Activated T-cell treated with anti-CD3 and anti-CD28 coated beads for 24 hours (primary cell): ENCODE results near the gene PACRG.

Source experiments
- DNase-seq: peaks from one replicate; pipeline ENCODE4 v3.0.0-alpha.2; 2020; ENCODE audit warnings: low read depth

Gene PACRG

DNA sequence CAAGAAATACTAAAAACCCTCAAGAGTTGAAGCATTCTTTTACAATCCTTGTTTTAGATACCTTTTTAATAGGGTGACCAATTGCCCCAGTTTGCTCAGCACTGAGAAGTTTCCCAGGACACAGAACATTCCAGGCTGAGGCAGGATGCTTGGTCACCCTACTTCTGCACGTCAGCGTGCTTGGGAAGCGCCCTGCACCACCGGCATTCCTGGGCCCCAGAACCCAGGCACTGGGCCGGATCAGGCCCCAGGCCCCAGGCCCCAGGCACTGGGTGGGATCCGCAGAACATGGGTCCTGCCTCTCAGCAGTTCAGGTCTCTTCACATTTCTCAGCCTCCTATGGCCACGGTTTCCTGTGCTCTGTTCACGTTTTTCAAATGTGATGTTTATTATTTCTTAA lies 472.9 kb downstream of the PACRG start:
- no peak for DNase-seq

DNA sequence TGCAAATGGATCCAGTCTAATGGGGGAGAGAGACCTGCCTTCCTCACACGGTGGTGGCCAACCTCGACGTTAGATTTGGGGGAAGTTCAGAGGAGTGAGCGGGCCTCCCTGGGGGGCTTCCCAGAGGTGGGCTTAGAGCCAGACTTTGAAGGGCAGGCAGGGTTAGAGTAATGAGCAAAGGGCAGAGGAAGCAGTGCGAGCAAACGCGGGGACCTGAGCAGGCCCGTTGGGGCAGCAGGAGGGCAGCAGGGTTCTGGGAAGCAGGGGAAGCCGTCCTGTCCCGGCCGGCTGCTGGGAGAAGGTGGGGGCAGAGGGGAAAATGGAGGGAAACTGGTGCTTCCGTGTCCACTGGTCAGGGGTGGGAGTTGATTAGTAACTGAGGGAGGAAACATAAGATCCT lies 474.1 kb downstream of the PACRG start:
- no peak for DNase-seq

DNA sequence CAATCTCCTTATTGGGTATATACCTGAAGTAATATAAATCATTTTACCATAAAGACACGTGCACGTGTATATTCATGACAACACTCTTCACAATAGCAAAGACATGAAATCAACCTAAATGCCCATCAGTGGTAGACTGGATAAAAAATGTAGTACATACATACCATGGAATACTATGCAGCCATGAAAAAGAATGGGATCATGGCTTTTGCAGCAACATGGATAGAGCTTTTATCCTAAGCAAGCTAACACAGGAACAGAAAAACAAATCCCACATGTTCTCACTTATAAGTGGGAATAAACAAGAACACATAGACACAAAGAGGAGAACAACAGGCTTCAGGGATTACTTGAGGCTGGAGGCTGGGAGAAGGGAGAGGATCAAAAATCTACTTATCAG lies 478.4 kb downstream of the PACRG start:
- no peak for DNase-seq

DNA sequence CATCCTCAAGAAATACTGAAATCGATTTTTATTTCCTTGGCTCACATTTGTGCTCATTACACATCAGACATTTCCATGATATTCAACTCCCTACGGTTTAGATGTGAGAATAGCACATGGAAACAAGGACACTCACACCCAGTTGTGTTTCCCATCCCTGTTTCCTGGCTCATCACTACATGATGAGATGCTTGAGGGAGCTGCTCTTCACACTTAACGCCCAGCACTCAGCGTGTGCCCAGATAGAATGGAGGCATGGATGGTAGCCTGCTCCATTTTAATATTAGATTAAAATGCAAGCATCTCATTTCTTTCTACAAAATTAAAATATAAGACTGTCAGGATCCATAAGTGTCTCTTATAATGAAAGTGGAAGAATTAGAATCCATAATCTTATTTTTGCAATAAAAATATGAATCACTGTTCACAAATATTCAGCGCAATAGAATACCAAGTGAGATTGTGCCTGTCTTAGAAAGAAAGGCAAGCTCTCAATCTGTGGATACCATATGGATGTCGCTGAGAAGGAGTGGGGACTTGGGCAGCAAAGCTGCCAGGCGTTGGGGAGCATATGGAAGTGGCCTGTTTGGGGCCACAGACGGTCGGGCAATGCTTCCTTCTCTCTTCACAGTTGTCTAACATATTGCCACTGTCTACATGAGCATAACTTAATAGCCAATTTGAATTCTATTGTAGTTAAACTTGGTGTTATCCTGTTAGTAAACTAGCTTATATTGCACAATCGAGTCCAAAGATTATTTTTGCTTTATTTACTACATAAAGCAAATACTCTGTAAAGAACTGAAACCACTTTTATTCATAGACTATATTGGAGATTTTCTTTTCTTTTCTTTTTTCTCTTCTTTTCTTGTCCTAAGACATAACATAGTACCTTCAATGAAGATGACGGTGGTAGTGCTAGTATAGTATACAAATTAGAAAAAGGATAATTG lies 479.9 kb downstream of the PACRG start:
- no peak for DNase-seq

DNA sequence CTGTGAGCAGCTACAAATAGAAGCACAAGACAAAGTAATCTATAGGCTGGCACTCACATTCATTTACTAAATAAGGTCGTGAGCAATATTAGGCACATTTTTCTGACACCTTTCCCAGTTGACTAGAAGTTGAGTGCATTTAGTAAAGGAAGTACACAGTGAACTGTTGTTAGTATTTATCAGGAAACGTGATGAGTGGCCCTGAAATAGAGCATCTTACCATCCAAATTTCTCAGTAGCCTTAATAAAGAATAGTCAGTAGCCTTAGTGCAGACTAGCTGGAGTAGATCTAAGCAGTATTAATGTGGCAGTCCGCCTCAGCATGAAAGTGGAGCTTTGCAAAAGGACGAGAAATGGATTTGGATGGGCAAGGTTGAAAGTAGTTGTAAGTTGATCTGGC lies 481.2 kb downstream of the PACRG start:
- DNase-seq, result no peak

DNA sequence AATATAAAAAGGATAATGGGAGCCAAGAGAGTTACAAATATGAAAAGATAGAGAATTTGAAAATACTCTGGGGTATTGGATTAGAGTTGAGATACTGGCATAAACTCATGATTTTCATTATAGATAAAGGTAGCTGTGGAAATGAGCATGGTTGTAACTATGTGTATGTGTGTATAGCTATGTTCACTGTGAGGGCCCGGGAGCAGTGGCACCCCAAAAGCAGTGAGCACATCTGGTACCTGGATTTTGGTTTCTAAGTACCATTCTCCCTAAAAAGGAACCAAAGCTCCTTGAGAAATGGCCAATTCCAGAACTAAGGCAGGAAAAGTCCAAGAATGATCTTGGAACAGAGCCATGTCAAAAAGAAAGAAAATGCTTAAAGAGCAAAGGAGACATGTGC lies 484.3 kb downstream of the PACRG start:
- no peak for DNase-seq

DNA sequence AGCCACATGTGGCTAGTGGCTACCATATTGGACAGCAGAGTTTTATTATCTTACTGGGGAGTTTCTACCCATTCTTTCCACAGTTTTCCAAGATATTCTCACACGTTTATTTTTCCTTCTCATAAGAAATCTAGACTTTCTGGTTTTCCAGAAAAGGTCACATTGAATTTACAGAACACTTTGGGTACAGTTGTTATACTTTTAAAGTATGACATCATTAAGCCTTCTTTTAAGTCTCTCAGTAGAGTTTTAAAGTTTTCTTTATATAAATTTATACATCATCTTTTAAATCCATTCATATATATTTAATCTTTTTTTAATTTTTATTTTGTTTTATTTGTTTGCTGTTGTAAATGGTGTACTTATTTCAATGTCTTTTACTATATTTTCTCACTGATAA lies 486.5 kb downstream of the PACRG start:
- no peak for DNase-seq

DNA sequence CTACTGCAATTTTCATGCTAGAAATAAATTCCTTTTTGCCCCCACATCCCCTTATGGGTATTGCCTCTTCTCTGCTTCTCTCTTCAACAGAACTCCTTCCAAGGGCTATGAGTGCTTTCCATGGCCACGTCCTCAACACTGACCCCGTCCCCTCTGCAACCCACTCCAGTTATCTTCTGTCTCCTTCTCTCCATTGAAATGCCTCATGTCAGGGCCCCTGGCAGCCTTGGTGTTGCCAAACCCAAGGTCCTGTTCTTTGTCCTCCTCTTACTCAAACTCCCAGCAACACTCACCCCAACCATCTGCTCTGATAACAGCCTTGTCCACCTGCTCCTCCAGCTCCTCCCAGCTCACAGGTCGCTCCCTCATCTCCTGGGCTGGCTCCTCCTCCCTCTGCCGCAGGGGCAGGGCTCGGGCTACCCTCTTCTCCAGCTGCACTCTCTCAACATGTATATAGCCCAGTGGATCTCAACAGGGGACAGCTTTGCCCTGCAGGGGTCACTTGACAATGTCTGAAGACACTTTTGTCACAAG lies 490.7 kb downstream of the PACRG start:
- DNase-seq, result no peak

DNA sequence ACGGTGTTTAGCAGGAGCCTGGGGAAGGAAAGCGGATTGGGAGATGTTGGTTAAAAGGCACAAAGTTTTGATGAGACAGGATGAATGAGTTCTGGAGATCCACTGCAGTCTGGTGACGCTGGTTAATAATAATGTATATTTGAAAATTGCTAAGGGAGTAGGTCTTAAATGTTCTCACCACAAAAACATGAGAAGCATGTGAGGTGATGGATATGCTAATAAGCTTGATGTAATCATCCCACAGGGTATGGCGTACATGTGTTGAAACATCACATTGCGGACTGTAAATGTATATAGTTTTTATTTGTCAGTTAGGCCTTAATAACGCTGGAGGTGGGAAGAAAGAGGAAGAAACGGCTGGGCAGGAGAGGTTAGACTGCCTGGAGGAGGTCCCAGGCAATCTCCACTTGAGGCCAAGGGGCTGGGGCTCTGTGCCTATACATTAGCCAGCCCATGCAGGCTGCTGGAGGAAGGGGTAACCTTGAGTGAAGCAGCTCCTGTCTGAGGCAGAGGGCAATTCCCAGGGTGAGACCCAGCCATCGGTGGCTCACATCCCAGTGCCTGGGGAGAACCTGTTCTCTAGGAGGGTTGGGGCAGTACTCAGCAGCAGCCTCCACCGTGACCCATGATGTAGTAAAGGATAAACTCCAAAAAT lies 498.5 kb downstream of the PACRG start:
- DNase-seq, result no peak

DNA sequence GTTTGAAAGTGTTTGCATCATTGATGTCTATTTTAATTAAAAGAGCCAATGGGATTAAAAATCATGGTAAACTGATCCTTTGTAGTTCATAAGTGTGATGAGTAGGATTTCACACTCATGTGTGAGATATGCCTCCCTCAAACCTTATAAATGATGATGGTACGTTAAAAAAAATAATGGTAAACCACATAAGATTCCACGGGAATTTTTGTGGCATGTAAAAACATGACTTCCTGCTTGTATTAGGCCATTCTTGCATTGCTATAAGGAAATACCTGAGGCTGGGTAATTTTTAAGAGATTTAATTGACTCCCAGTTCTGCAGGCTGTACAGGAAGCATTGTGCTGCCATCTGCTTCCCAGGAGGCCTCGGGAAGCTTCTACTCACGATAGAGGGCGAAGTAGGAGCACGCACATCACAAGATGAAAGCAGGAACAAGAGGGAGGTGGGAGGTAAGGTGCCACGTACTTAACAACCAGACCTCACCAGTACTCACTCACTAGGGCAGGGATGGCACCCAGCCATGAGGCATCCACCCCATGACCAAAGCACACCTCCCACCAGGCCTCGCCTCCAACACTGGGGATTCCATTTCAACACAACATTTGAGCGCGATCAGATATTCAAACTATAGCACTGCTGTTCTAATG lies 499.2 kb downstream of the PACRG start:
- no peak for DNase-seq

DNA sequence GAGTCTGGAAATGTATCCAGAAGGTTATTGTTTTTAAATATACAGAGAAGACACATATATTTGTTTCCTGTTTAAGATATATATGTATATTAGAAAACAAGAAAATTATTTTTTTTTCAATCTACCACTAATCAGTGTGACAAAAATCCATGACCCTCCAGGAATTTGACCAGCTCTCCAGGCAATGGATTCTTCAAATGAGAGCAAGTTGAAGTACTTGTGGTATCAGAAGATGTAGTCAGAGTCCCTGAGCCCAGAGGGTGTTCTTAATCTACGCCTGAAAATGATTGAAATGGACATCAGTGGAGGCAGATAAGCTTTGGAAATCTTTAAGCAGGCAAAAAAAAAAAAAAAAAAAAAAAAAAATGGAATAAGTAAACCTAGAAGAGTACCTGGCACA lies 500.3 kb downstream of the PACRG start:
- DNase-seq, result no peak

DNA sequence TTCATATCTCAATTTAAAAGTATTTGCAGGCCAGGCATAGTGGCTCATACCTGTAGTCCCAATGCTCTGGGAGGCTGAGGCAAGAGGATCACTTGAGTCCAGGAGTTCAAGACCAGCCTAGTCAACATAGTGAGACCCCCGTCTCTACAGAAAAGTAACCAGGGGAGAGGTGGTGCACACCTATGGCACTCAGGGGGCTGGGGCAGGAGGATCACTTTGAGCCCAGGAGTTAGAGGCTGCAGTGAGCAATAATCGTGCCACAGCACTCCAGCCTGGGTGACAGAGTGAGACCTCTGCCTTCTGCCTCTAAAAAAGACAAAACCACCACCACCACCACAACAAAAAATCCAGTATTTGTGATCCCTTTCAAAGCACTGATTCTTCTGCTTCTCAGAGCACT lies 501.3 kb downstream of the PACRG start:
- no peak for DNase-seq

DNA sequence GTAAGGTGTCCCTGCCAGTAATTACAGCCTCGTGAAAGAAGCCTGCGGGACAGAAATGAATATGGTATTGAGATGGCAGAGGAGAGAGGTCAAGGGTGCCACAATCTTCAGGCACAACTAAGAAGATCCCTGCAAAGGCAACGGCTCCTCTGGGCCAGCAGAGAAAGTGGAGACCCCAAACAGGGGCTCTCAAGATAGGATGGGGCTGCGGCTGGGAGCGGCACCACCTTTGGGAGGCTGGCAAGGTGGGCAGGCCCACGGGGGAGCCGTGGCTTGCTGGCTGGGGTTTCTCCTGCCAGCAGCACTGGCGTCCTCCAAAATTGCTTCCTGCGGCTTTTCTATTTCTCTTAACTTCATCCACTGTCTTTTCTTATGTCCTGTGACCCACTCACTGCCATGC lies 503.1 kb downstream of the PACRG start:
- DNase-seq, result no peak

DNA sequence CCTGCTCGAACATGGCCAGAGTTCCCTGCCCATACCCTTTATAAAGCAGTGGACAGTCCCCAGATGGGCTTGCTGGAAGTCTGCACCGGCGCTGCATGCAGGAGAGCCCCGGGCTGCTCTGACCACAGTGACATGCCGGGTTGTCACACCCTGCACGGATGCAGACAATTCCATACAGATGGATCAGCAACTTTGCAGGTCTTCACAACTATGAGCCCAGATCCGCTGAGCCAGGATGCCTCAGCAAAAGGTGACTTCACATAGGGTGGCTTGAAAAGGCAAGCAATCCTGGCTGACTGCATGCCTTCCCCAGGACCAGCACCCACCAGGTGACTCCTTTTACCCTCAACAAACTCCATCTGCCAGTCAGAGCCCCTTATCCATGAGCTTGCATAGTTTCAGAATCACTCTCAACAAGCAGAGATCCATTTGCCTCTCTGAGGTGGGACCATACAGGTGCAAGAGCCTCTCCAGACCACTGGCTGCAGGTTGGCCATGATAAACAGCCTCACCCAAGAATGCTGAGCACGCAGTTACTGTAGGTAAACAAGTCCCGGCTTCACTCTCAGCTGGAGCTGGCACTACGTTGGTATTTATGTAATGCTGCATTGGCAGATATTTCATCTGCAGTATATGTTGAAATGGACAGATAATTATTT lies 503.7 kb downstream of the PACRG start:
- no peak for DNase-seq

DNA sequence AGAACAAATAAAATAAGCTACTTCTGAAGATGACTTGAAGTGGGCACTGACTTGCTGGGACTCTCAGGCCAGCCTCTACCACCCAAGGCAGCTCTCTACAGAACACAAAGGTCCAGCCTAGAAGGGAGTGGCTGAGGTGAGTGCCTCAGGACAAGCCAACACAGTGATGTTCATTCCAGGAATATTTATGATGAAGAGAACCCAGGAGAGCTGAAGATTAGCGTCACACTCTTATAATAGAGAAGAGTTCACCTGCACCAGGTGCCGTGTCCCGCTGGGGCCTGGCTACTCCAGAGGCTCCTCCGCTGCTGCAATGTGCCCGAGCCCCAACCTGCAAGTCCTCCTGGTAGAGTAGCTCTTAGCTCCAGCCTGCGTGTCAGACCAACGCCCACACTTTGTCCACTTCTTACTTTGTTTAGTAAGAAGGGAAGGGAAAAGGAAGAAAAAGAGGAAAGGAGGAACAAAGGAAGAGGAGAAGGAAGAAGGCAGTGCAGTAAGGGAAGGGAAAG lies 504.3 kb downstream of the PACRG start:
- no peak for DNase-seq

DNA sequence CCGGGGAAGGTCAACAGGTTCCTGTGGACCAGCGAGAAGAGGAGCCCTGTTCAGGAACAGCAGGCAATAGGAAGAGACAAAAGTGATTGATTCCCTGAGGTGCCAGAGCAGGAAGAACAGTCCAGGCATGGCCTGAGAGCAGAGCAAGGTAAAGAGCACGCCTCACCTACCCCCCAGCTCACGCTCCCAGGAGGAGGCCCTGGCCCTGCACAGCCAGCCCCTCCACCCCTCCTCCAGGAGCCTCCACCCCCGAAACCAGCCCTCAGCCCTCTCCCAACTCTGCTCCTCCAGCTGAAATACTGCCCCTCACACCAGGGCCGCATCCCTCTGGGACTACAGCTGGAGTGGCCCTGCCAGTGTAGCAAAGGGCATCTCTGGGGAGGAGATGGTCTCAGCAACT lies 504.9 kb downstream of the PACRG start:
- no peak for DNase-seq

DNA sequence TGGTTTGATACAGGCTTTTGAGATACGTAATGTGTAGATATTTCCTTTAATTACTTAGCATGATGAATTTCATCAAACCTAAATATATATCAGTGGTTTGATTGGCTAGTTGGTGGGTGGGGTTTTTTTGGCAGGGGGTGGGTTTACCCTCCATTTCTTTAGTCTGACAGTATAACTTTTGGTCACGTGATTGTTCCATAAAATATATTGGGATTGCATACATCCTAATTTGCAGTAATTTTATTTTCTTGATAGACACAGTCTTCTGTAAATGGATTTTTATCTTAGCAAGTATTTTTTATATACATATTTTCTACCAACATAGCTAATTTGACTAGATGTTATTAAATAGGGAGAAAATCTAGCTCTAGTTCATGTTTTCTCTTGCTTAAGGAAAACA lies 509.3 kb downstream of the PACRG start:
- no peak for DNase-seq

DNA sequence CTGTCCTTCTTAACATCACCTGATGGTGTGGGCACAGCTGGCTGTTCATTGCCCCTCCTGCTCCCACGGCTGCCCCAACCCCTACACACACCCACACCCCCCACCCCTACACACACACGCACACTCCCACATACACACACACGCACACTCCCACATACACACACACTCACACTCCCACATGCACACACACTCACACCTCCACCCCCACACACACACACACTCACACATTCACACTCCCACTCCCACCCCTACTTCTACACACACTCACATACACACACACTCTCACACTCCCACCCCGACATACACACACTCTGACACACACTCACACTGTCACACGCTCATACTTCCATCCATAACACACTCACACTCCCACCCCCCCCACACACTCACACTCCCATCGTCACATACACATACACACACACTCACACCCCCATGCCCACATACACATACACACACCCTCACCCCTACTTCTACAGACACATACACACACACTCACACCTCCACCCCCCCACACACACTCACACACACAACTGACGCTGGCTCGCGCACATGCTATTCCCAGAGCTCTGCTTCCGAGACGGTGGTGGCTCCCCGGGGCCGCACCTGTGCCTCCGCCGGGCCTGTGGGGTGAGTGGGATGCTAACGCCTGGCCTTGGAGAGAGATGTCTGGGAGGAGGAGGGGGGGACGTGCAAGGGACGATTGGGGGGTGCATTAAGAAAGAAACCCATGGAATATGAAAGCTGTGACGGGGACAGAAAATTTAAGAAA lies 512.0 kb downstream of the PACRG start:
- DNase-seq, result no peak

DNA sequence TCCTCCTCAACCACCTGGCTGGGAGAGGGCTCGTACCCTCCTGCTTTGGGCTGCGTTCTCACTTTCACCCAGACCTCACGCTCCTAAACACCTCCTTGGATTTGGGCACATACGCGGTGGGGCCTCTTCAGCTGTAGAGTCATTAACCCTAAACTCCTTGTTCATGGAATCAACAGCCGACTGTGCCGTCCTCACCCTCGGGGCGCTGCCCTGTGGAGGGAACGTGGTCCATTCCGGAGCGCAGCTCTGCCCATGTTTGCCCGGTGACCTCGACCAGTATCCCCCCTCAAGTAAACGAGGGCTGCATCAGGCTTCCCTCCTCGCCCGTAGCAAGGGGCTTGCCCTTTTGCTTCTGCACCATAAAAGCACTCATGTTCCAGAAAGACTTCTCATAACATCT lies 512.8 kb downstream of the PACRG start:
- DNase-seq, result no peak

DNA sequence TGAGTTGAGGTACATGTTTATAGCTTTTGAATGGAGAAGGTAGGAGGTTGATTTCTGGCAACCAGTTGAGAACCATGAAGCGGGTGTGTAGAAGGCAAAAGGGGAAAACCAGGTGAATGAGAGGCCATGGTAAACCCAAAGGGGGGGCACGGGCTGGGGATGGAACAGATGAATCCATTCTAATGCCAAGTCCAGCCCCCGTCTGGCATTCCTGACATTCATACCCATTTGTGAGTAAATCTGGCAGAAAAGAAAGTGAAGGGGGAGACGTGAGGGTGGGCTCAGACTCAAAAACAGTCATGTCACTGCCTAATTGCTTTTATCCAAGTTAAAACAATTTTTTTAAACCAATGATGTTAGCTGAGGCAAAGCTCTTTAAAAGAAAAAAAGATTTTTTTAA lies 513.9 kb downstream of the PACRG start:
- DNase-seq, result no peak

DNA sequence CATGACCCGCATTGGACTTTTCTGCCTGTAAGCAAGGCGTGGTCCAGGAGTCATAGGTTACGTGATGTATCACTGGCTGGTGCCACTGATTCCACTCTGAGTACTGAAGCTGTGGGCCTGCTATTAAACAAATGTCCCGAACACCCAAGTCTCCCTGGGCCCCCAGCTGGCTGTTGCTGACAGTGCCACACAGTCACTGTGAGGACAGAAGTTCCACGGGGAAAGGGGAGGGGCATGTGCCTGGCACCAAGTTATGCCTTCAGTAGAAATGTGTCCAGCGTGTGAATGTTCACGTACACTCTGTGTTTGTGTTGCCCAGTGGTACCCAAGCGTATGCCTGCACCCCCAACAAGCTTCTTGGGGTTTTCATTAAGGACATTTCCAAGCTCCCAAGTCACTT lies 515.3 kb downstream of the PACRG start:
- DNase-seq, result no peak
